GM18858 (cell line): ENCODE results near the gene RAD51B.

ENCODE experiments used
- ATAC-seq: cut with Tn5 transposase; IDR thresholded peaks from one replicate; pipeline ENCODE4 v1.9.1; 2021; ENCODE audit not compliant: unreplicated experiment

Gene RAD51B

GRCh38 chr14:68527329-68527851 is 707.8 kb downstream of the RAD51B start:
- no peak for ATAC-seq

DNA sequence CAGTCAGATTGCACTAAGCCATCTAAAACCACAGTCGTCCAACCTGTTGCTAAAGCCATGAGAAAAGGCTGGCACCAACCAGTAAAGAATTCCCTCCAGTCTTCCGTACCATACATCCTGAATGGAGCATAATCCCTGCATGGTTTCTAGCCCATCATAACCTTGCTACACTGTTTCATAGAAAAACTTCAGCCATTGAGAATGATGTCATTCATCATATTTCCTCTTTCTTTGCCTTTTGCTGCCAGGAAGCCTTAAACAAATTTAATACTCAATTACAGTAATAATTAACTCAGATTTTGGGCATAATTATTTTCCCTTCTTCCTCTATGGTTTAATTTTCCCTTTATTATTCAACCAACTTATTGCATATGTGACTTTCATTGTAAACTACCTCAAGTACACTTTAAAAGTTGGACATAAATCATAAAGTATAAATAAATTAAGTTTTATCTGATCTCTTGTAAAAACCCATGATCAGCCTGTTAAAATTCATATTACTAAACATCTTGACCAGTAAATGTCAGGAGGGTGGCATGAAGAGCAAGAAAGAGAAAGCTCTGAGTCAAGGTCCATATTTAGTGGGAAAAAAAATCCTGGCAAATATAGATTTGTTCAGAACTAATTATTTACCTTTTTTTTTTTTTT is 708.6 kb downstream of the RAD51B start:
- ATAC-seq = no peak

DNA sequence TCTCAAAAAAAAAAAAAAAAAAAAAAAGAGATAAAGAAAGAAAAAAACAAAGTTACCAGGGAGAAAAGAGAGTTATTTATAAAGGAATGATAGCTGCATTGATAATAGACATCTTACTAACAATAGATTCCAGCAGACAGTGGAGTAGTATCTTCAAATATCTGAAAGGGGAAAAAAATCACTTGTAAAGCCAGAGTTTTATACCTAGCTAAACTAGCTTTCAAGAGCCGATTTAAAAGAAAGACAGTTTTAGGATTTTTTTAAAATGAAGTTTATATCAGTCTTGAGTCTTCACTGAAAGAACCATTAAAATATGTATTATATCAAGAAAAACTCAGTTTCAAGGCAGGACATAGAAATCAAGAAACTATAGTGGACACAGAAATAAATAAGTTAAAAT is 710.9 kb downstream of the RAD51B start:
- ATAC-seq = no peak

DNA sequence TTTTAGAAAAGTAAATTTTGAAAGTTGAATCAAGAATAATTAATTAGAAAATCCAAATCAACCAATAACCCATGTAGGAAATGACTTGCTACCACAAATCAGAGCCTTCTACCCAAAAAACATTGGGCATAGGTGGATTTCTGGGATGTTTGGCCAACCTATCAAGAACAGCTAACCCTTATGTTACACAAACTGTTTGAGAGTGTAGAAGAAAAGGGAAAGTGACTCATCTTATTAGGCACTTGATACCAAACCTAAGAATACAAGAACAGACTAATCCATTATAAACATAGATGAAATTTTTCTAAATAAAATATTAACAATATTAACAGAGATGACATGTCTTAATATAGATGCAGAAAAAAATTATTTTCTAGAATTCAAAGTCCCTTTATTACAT is 712.9 kb downstream of the RAD51B start:
- no peak for ATAC-seq

GRCh38 chr14:68534276-68534675 is 714.7 kb downstream of the RAD51B start:
- ATAC-seq = no peak

DNA sequence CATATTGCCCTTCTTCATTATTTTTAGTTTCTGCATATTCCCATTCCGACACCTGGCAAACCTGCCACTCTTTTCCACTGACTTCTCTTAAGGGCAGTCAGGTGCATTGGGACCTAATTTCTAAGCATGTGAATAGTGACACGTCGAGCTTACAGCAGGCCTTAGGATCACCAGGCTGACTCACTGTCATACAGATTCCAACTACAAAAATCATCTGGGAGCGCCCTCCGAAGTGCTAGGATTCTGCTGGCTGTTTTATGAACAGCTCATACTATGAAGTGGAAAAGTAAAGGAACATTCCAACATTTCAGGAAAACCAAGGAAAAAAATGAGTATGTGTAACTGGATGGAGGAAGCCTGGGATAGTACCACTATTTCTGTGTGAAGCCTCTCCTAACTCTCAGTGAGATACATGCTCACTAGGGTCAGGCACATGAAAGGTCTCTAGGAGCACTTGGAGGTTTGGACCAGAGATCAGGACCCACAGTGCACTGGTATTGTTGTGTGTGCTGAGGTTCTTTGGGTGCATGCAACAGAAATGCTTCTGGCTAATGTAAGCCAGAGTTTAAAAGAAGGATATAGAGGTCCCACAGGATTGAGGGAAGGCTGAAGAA is 715.9 kb downstream of the RAD51B start:
- no peak for ATAC-seq

GRCh38 chr14:68536018-68536410 is 716.4 kb downstream of the RAD51B start:
- no peak for ATAC-seq

DNA sequence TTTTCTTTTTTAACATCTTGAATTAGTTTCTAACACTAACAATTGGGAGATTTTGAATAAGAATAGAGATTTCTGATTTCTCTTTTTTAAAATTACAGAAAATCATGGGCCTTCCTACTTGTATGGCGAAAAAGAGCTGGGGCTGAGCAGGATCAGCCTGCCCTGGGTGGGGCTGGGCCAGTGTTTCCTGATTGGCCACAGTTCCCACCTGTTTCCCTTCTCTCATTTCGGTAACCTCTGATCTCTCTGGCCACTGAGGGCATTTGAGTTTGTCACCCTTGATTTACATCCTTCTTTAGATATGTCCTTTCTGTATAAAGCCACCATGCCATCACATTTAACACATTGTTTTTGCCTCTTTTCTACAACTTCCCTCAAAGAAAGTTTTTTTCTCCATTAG is 719.1 kb downstream of the RAD51B start:
- no peak for ATAC-seq

- no peak for ATAC-seq
These were observed 719.7 kb downstream of the RAD51B start for GRCh38 chr14:68539241-68539737.

- ATAC-seq = no peak
These were observed 720.2 kb downstream of the RAD51B start for GRCh38 chr14:68539789-68540188.

DNA sequence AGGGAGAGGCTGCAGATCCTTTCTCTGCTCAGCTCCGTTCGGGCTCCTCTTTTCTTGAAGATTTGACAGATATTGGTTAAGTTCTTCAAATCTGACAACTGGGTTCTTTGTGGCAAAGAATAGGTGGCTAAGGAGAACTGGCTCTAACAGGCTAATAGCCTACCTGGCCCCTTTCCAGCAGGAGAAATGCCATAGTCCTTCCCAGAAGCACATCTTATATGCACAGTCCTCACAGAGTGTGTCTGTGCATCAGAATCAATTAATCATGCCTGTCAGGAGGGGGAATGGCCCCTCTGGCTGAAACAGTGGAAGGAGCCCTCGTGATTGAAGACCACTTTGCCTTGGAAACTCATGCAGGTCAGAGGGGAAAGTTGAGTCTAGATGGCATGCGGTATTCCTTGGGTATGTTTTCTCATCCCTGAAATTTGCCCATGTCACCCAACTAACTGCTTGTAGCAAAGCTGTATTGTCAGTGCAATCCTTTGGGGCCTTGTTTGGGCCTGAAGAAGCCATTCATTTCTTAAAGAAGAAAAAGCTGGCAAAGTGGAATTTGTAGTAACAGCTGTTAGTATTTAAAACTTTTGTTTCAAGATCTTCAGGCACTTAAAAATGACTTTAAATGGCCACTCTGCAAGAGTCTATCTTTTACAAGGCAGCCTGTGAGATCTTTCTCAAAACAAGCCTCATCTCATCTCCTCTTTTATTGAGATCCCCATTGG is 721.8 kb downstream of the RAD51B start:
- ATAC-seq = no peak

GRCh38 chr14:68542346-68542745 is 722.8 kb downstream of the RAD51B start:
- ATAC-seq = no peak

DNA sequence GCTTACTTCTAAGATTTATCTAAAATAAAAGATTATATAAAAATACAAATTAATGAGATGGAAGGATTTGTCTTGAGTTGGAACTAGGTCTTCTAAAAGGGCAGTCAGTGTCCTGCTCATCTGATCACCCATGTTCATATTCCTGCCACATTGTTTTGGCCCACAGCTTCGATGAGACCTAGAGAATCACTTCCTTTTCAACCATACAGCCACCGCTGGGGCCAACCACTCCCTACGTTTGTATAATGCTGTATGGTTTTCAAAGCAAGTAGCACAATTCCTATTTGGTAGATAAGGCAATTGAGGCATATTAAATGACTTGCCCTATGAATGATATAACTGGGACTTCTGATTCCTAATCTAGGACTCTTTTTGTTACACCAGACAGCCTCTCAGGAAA is 723.9 kb downstream of the RAD51B start:
- no peak for ATAC-seq

DNA sequence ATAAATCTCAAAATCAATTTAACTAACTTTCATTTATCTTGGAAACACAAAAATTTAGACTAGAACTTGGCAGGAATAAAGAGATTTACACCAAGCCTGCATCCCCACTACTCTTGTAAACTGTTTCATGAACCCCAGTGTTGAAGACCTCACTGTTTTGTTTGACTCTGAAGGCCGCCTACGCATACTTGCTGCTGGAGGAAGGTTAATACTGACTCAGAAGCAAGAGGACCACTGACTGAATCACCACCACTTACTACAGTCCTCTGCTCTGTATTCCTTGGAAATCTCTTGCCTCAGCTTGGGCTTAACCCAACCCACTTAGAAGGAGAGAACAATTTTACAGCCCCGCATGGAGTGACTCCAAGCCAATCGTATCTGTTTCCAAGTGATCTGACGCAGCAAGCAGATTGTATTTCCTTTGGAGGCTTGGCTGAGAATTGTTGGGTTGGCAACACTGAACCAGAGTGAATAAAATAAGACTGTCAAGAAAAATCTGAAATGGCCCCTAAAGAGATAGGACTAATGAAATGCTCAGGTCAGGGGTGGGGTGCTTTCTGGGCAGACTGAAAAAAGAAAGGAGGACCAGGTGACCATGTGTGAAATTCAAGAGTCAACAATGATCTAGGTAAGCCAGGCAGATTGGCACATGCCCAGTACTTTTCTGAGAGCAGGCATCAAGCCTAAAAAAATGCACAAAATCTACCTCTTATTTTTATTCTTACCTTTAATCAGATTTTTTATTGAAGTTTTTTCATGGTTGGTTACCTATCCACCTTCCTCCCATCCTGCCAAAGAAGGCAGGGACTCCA is 724.7 kb downstream of the RAD51B start:
- no peak for ATAC-seq

DNA sequence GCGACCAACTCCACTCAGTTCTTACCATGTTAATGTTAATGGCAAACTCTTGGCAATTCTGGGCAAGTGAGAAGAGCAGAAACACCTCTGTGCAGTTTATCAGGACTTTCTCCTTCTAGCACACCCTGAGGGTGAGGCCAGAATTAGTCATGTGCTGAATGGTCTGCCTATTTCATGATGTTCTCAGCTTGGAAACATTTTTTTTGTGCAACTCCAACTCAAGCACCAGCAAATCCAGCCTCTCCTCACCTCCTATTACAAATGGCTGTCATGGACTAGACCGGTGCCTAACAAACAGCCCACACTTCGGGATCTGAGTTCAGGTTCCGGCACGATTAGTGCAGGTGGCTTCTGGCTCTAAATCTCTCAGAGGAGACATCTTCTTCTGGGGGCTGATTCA is 727.3 kb downstream of the RAD51B start:
- ATAC-seq = no peak

DNA sequence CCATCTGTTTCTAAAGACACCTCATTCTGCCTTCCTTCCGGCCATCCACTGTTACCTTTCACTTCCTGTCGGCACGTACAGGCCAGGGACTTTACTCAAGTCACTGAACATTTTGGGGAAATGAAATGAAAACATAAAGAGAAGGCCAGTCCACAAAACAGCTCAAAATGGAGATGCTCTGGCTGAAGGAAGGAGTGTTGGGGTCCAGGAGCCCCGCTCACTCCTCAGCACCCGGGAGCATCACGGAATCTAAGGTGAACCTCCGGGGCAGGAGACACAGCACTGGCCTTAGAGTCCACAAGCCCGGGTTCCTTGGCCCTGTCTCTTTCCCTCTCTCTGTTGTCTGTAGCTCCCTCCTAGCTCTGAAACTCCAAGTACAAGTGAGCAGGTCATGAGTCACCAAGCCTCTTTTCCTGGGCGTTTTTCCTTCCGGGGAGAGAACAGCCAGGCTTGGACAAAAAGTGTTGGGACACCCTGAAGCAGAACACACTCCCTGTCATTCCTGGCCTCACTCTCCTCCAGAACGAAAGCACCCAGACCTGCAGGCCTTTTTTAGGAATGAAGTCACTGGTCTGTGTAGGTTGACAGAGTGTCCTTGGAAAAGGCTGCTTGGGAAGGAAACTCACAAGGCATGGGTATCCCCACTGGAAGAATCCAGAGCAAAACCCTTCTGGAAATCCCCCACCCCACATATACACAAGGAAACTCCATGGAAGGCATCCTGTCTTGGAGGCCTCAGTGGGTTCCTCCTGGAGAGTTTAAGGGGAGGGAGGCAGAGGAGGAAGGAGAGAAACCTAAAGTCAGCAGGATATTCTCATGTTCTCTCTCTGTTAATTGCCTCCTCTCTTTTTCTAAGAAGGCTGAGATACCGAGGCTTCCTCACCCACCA is 728.0 kb downstream of the RAD51B start:
- ATAC-seq = no peak

DNA sequence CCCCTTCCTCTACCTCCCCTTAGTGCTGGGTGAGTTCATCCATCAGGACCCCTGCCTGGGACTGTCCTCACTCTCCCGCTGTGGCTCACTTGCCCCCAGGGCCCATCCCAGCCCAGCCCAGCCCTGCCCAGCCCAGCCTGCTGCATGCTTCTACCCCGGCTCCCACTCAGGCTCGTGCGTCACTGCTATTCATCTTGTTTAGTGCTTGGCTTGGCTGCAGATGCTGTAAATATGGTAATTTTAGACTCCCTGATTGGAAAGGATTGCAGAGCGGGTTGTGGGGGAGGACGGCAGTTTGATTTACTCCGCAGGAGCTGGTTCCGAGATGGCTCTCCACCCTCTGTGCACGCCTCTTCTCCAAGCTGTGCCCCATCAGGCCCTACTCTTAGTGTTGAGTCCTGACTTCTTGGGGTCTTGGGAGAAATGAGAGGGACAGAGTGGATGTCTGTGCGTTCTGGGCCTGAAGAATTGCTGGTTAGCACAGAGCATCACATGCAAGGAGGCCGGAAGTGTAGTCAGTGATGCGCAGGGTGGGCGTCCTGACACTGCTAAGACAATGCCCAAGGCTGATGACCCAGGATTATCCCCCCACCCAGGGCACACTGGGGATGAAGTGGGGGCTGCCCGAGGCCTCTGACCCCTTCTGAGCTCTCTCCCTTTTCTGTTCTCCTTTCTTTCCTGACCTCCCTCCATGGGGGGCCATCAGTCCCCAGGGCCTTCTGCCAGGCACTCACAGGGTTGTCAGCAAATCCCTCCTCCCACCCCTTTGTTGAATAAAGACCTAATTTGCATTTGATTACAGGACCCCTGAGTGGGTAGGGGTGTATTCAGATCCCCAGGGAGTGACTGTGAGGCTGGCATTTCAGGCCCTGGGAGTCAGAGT is 728.9 kb downstream of the RAD51B start:
- ATAC-seq = no peak

GRCh38 chr14:68550338-68550715 is 730.7 kb downstream of the RAD51B start:
- ATAC-seq = no peak

DNA sequence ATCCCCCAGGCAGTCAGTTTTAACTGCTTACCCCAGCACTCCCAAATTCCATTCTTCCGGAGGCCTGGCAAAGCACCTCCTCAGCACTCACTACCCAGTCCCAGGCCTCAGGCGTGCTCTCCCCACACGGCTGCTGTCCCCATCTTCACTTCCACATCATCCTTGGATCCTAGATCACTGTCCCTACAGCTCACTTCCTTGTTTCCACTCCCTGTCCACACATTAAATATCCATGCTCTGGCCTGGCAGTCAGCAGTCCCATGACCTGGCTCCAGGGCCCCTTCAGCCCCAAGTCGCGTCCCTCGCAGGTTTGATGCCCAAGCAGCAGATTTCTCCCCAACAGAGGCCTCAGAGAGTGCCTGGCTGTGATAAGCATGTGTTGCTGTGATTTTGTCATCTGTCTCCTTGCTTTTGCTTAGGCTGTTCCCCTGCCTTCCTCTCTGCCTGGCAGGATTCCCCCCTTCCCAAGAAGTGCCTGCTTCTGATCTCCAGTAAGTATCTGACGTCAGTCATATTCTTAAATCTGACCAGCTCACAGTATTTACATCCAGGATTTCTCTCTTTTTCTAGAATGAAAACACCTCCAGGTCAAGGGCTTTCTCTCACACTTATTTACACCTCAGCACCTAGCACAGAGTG is 731.6 kb downstream of the RAD51B start:
- ATAC-seq = no peak
